Measurements from ENCODE around the gene GLRA2. TPM values are rescaled to one million over a fixed set of nuclear protein-coding genes. Genes with fewer than 3 reads are reported as not detected.
A peak's percentile ranks its signal among the peaks of the same experiment; 100 is the strongest.

GLRA2 gene
- 136 TPM for total RNA-seq

- DNase-seq = no peak
Measured at GRCh38 chrX:14529290-14529989, at the start of gene GLRA2. Gene GLRA2 (plus strand): TSS chrX:14529536. CDS start chrX:14530058, 522 bp downstream.

DNA sequence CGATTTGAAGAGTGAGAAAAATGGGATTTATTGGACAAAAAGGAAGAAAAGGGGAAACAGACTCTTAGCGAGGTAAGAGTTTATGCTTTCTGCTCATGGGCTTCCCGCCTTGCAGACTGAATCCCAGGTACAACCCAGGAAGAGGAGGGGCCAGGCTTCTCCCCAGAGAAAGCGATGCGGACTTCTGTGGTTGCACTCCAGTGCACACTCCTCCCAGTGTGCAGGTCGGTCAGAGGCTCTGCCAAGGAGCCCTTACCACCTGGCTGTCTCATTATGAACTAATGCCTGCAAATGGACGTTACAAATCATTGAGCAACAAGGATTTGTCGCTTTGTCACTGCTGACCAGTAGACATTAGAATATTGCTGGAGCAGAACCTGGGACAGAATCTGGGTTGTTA is 39.9 kb upstream of the GLRA2 start:
- no peak for DNase-seq

GRCh38 chrX:14491689-14492088 is 37.6 kb upstream of the GLRA2 start:
- no peak for DNase-seq

DNA sequence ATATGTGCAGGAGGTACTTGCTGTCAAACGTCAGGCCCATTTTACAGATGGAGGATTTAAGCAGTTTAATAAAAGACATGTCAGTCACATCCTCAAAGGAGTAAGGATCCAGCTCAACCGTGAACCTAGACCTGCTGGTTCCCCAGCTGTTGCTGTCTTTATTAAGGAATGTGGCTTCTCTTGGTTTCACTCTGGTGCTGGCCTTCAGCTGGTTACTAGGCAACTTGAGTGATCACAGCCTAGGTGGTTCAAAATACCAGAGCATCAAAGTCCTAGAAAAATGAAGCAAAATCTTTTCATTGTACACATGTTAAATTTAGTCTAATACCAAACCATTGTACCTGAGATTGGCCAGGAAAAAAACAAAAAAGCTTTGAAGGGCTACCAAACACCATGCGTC is 32.7 kb upstream of the GLRA2 start:
- DNase-seq = no peak

DNA sequence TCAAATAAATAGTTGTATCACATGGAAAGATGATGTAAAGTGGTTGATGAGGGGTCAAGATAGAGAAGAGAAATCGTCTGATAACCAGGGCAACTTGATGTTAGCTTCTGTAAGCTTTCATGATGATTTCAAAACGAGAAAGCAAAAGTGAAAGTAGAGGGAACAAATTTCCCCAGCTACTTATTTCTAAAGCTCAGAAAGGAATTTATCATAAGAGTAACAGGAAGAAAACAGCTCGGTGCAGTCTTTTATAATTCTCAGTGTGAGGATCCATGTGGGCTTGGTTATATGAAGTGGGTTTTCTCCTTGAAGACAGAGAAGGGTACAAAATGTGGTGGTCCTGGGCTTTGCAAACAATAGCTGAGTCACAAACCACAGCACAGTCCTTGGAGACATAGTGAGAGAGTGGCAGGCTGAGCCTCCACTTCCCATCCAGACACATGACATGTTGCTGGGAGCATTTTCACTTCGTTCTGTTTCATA is 32.1 kb upstream of the GLRA2 start:
- no peak for DNase-seq

- no peak for DNase-seq
Measured at GRCh38 chrX:14501327-14501726, 28.0 kb upstream of the GLRA2 start.

DNA sequence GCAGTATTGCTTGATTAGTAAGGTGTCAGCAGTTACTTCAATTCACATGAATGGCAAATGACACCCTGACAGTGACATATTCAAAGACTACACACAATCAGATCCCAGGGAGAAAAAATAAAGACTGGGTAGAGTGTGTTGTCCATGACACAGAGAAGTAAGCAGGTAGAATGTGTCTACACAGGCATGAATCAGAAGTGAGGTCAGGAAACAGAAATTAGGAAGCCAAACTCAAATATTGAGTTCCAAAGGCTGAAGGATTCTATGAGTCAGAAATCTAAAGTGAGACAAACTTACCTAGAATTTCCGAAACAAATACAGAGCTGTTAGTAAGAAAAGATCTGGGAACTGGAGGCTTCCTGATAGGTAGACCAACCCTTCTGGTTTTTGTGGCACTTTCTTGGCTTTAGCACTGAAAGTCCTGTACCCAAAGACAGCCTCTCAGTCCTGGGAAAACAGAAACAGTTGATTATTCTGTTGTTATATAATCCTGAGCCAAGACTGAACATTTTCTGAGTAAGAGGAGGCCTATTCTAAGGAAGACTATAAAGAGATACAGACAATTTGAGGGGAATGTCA is 24.3 kb upstream of the GLRA2 start:
- no peak for DNase-seq

DNA sequence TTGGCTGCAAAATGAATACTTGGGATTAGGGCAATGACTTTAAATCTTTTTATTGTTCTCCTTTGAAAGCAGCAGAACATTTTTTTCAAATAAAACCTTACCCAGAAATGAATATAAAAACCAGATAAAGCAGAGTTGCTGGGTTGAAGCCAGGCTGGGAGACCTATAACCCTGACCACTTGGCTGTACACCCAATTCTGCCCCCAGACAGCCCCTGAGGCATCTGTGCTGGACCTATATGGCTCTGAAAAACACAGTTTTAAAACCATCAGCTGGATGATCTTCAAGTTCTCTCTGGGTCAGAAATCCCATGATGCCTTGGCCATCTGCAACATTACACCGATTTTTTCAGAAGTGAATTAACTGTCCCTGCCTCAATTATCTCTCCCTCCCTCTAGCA is 23.7 kb upstream of the GLRA2 start:
- no peak for DNase-seq

DNA sequence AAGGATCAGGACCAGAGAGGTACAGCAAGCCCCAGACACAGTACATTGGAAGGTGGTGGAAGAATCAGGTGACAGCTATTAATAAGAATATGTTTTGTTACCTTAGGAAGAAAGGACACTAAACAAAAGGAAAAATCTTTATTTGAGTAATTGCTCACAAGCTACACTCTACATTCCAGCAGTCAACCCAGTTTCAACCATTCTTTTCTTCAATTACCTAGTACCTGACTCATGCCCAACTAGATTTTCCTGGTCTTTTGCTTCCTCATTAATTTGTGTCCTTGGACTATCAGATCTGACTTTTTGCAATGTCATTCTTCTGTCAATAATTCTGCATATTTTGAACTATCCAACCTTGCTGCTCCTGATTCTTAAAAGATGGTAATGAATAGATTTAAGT is 22.5 kb upstream of the GLRA2 start:
- DNase-seq = no peak

DNA sequence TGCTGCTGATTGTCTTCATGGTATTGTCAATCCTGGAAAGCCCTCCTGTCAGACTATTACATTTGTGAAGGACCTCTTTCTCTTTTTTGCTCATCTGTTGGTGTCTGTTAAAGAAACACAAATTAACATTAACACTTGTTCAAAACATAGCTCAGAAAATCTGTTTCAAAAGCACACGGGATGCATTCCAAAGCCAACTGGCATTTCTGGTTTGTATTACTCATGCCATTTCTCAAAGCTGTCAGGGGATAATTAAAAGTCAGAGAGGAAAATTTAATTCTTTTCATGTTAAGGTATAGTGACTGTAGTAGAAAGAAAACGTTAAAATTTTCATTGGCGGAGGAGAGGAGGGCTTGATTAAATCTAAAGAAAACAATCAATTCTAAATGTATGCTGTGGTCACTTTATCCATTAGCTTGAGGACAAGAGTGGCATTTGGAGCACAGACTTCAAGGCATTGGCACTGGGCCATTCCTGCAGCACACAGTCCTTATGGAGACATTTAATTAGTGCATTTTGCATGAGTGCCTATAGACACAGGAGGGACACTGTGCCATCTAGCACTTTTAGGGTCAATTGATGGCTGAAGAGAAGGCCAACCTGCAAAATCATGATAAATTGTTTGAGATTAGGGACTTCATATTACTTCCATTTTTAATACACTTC is 21.2 kb upstream of the GLRA2 start:
- DNase-seq = no peak

DNA sequence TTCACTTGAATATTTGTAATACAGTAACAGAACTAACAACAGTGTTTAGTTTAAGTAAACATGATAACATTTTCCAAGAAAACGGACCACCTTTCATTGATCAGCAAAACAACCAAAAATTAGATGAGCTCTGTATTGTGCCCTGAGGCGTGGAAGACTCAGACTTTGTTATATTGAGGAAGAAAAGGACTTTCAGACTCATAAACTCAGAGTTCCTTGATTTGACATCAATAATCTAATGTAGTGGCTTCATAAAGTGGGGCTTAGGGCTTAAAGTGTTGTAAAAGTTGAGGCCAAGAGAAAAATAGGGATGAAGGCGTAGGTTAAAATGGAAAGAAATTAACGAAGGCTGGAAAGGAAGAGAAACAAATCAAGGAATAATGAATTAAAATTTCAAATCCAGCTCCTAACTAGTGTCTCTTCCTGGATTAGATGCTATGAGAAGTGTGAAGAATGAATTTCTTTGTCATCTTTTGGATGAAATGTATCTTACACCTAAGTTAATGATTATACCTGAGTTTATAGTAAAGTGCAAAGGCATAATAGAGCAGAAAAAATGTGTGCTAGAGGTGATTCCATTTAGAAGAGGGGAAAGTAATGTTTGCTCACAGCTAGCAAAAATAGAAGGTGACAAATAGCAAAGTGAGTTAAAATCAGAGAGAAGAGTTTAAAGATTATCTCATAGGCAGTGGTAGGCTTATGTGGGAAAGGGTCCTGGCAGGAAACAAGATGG is 19.8 kb upstream of the GLRA2 start:
- no peak for DNase-seq

DNA sequence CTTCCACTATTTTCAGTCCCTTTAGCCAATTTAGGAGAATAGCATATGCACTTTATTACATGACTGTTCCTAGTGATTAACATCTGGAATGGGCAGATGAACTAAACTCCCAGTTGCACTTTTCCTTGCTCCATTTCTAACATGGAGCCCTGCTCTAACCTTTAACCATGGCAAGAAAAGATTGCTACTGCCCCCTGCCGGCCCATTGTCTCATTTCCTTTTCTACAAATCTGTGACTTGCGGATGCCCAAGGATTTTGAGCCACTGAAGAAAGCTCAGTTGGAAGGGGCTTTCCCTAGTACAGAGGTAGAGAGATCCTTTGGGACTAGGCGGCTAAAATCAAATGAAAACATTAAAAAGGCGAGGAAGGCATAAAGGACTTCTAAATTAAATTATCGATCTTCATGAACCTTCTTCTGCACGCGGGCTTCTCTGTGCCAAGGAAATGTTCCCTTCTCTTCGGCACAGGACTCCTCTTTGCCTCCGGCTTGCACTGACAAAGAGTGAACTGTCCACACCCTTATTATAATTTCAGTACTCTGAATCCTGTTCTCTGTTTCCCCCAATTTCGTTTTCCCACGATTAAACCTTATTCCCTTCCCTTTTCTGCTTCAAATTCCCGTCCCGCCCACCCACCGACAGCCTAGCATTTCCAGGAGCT is 577 bp upstream of the GLRA2 start:
- peak; percentile 21 for DNase-seq

- DNase-seq = no peak
Measured at GRCh38 chrX:14533867-14534266, 4.5 kb downstream of the GLRA2 start.

GRCh38 chrX:14546190-14546589 is 16.9 kb downstream of the GLRA2 start:
- no peak for DNase-seq

GRCh38 chrX:14554131-14554715 is 24.9 kb downstream of the GLRA2 start:
- no peak for DNase-seq

DNA sequence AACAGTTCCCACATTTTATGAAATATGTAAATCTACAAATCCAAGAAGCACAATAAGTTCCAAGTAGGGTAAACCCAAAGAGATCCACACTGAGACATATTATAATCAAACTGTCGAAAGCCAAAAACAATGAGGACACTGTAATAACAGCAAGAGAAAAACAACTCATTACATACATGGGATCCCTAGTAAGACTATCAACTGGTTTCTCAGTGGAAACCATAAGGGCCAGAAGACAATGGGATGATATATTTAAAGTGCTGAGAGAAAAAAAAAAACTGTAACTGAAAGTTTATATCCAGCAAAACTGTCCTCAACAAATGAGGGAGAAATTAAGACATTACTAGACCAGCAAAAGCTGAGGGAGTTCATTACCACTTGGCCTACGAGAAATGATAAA is 34.7 kb downstream of the GLRA2 start:
- DNase-seq = no peak

DNA sequence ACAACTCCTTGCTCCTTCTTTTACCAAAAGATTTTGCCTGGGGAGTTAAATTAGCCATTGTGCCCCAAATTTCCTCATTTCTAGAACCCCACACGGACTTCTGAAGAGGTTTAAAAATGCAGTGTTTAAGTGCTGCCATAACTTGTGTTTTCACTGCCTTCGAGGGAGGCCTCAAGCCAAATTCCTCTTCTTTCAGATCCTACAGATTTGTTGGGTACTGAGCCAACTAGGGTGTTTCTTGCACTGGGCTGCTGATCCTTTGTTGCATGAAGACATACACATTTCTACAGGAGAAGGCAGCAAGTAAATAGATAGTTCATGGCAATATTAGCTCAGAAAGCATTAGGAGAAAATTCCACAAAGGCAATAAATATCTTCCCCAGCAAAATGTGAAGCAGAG is 43.8 kb downstream of the GLRA2 start:
- no peak for DNase-seq

GRCh38 chrX:14581081-14581480 is 51.7 kb downstream of the GLRA2 start:
- DNase-seq = no peak

- DNase-seq = no peak
Measured at GRCh38 chrX:14584548-14584947, 55.2 kb downstream of the GLRA2 start.

DNA sequence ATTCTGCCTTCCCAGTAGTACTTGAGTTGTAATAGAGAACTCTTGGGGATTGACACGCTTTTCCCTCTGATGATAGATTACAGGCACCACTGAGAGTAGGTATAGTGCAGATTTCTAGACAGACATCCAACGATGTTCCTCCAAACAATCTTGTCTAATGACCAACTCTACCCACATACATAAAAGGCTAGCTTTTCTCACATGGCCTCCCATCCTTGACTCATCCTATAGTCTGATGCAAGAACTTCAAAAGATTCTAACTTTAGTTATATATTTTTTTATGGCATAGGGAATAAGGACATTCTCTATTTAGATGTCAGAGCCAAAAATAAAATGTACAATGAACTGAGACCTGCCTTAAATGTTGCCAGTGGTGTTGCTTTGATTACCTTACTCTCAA is 60.9 kb downstream of the GLRA2 start:
- no peak for DNase-seq

GRCh38 chrX:14590693-14591424 is 61.5 kb downstream of the GLRA2 start:
- DNase-seq = no peak
